IPS-11a (cell line): Measurements from ENCODE around the gene ADAMTS12.
"Not testable (repeated sequence)": the region's sequence is repeated elsewhere in the genome, so short reads cannot be mapped to it uniquely, and the experiment has no call there.

ENCODE experiments used
- H3K4me3 ChIP-seq: one replicate; pipeline ENCODE4 v1.5.1; 2013; ENCODE audit warnings: low read depth, low read length, control low read depth

The ADAMTS12 gene

DNA sequence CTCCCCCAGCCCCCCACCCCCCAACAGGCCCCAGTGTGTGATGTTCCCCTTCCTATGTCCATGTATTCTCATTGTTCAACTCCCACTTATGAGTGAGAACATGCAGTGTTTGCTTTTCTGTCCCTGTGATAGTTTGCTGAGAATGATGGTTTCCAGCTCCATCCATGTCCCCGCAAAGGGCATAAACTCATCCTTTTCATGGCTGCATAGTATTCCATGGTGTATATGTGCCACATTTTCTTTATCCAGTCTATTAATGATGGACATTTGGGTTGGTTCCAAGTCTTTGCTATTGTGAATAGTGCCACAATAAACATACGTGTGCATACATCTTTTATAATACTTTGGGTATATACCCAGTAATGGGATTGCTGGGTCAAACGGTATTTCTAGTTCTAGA is 23.1 kb upstream of the ADAMTS12 start:
- not testable (repeated sequence) for H3K4me3 ChIP-seq

DNA sequence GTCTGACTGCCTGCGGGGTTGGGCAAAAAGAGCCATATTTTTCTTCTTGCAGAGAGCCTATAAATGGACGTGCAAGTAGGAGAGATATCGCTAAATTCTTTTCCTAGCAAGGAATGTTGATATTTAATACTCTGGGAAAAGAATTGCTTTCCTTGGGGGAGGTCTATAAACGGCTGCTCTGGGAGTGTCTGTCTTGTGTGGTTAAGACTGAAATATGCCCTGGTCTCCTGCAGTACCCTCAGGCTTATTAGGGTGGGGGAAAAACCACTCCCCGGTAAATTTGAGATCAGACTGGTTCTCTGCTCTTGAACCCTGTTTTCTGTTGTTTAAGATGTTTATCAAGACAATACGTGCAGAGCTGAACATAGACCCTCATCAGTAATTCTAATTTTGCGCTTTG is 14.5 kb upstream of the ADAMTS12 start:
- not testable (repeated sequence) for H3K4me3 ChIP-seq

DNA sequence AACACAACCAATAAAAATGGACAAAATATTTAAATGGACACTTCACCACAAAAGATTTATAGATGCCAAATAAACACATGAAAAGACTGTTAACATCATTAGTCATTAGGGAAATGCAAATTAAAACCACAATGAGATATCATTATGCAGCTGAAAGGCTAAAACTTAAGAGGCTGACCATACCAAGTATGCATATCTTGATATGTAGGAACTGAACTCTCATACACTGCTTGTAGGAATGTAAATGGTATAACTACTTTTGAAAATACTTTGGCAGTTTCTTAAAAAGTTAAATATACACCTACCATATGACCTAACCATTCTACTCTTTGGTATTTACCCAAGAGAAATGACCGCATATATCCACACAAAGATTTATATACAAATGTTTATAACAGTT is 13.6 kb upstream of the ADAMTS12 start:
- H3K4me3 ChIP-seq = no peak overlapping the region

DNA sequence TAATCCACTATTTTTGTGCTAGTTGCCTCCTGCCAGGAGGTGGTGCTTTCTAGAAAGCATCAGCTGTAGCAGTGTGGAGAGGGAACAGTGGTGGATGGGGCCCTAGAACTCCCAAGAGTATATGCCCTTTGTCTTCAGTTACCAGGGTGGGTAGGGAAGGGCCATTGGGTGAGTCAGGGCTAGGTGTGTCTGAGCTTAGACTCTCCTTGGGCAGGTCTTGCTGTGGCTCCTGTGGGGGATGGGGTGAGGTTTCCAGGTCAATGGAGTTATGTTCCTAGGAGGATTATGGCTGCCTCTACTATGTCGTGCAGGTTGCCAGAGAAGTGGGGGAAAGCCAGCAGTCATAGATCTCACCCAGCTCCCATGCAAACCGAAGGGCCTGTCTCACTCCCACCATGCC is 11.3 kb upstream of the ADAMTS12 start:
- H3K4me3 ChIP-seq = no peak overlapping the region

DNA sequence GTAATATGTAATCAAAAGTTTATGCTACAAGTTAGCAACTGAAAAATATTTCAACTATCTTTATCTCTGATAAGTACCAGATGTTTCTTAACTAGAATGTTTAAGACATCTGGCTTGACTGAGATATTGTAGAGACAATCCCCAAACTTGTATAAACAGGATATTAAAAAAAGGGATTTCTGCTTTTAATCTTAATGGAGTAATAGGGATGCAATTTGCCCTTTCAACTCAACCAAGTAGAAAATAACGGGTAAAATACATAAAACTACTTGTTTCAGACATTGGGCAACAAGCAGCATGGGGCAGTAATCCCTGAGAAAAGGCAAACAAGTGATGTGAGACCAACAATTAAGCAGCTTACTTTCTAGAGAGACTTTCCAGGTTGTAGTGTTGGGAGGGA is 9.4 kb upstream of the ADAMTS12 start:
- H3K4me3 ChIP-seq = no peak overlapping the region

DNA sequence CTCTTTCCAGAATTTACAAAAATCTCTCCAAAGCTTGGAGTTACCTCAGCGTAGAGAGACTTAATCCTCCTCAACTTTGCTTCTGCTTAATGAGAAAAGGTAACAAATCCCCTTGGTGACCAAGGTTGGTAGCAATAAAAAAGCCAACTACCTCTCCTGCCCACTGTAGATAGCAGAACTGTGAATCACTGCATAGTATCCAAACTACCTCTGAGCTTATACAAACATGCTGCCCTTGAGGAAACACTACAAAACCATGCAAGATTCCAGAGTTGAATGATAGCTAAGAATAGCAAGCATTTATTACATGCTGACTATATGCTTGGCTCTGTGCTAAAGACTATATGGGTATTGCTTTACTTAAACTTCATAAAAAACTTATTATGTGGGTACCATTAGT is 2.8 kb upstream of the ADAMTS12 start:
- no peak overlapping the region for H3K4me3 ChIP-seq

DNA sequence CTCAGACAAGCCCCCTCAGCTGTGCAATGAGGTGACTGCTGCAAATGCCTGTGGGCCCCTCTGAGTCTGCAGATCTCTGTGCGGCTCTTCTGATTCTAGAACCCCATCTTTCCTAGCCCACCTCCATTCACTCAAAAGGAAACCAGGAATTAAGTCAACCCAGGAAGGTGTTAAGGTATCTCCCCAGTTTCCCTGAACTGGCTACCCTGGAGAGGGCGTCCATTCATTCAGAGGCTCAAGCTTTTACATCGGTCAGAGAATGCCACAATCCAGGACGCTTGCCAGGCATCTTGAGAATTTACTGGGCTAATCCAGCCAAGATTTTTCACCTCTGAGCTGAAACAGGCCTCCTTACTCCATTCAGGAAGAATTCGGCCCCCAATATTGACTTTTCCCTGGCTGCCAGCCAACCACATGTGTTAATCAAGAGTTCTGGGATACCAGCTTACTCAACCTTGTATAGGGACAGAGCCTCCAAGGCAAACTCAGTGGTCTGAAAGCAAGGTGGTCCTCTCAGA is 889 bp upstream of the ADAMTS12 start:
- peak overlapping the region; percentile 35 for H3K4me3 ChIP-seq

DNA sequence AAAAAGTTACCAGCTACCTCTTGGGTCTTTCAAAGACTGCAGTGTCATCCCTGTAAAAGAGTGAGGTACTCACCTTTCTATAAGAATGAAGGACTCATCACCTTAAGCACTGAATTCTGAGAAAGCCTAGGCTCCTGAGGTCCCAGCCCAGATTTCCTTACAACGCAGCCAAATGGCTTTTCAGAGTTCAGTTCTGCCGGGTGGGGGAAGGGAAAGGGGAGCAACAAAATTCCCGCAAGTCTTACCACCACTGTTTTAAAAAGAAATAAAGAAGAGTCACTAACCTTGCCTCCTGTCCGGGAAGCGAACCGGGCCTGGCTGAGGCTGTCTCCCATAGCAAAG is 373 bp downstream of the ADAMTS12 start:
- H3K4me3 ChIP-seq = peak overlapping the region; percentile 52

DNA sequence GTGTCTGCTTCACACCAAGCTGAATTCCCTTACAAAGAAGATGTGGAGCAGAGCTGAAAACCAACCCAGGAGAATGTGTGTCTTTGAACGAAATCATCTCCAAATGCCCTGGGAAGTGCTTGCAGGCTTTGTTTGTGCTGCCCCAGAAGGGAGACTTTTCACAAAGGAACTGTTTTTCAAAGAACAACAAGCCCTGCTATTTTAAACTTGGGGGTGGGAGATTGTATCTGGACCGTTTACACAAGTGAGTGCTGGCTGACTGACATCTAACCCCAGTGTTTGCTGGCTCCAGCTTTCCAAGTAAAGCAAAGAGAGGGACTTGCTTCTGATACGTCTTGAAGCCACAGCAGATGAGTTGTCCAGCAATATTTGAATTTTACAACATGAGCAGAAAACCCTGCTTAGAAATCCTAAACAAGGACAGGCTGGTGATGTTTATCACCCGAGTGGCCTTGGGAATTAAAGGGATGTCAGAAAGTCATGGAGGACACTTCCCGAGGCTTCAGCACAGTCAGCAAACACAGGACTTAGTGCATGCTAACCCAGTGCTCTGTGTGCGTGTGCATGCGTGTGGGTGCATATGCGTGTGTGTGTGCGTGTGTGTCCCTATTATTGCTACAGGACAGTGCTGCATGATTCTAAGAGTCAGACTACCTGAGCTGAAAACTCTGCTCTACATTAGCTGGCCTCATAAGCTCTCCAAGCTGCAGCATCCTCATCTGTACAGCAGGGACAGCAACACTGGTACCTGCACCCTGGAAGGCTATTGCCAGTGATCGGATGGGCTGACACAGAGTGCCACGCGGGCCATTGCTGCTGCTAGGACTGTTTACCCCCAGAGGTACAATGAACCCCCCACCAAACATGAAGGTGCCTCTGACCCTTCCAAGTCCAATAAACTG is 1.4 kb downstream of the ADAMTS12 start:
- peak overlapping the region; percentile 52 for H3K4me3 ChIP-seq

DNA sequence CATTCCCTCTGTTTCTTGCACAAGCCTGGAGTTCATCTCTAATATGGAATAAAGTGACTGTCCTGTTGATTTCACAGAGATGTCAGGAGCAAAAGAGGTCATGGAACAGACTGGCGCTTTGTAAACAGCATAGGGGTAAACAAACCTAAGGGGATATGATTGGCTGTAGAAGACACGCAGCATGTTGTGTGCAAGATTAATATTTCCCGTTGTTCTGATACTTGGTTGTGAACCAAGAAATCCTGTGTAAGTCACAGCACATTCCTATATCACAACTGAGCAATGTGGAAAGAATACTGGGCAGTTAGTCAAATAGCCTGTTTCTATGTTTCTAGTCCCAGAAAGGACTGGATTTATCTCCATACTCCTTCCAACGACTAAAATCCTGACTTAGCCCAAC is 3.2 kb downstream of the ADAMTS12 start:
- H3K4me3 ChIP-seq = no peak overlapping the region

DNA sequence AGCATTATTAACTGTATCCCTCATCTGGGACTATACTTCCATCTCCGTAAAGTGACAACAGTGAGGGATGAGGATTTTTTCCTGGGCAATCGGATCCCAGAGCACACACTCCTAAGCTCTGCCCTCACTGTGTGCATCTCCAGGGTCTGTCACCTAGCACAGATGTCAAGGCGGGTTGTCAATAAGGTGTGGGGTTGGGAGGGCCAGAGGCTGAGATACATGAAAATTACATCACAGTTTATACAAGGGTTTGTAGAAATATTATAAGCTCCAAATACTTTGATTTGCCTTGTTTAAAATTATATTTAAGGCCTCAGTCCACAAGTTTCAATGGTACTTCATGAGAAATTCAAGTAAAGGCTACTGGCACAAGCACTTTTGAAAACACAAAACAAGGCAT is 4.5 kb downstream of the ADAMTS12 start:
- H3K4me3 ChIP-seq = no peak overlapping the region

DNA sequence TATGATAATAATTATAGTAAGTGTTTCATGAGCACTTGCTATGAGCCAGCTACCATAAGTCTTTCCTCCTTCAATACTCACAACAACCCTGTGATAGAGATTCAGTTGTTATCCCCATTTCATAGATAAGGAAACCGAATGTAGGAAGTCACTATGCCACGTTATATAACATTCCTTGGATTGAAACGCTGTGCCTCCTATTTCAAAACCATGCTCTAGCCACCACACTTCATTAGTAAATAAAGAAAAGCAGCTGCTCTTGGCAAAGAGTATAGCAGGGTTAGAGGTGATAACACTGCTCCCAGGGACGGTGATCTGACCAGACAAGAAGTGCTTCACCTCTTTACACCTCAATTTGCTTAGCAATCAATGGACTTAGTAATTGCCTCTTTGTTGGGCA is 5.5 kb downstream of the ADAMTS12 start:
- no peak overlapping the region for H3K4me3 ChIP-seq

DNA sequence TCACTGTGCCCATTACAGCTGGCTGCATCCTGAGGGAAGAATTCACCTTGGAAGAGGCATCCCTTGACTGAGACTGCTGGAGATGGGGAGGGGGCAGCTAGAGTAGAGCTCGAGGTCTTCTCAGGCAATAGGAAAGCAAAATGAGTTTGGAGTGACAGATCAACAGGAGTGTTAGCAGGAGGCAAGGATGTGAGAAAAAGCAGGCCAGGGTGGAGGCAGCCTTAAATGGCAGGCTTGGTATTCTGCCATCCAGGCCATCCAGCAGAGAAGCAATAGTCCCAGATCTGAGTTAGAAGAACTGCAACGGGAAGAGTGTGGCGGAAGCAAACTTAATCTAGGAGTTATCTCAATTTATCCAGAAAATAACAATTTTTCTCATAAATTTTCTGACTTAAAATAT is 6.1 kb downstream of the ADAMTS12 start:
- H3K4me3 ChIP-seq = no peak overlapping the region

DNA sequence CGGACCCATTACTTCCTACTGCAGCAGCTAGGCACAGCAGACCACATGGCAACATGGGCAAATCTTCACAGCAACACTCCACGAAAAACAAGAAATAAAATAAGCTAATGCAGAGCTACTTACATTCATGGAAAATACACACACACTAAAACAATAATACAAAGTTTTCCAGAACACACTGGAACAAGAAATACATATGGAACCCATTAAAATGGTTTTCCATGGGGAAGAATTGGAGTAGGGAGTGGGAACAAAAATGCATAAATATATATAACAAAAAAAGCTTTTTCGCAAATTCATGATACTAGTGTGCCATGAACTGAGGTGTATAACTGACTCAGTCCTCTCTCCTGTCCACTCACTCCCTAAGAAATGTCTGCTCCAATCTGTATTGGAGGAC is 8.3 kb downstream of the ADAMTS12 start:
- no peak overlapping the region for H3K4me3 ChIP-seq

DNA sequence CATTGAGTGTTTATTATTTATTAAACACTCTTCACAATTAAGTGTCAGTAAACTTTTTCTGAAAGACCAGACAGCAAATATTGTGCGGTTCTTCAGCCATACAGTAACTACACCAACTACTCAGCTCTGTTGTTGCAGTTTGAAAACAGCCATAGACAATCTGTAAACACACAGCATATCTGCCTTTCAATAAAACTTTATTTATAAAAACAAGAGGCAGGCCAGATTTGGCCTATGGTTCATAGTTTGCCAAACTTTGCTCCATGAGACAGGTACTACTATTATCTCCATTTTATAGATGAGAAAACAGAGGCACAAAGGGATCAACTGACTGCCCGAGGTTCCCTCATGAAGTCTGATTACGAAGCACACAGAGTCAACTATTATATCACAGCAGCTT is 11.5 kb downstream of the ADAMTS12 start:
- no peak overlapping the region for H3K4me3 ChIP-seq

DNA sequence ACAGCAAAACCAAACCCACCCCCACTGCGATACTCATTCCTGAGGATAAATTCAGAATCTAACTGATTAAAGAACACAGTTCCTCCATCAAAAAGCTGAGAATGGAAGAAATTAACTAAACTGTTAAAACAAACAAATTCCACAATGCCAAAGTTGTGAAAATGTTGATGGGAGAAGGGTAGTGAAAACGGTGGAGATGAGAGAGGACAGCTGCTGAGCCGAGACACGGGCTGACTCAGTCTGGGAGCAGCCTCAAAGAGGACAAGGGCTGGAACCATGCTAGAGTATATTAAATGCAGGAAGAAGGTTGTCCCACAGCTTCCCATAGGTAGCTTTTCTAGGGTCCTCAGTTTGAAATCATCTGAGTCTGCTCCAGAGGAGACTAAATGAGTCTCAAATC is 14.3 kb downstream of the ADAMTS12 start:
- H3K4me3 ChIP-seq = no peak overlapping the region

DNA sequence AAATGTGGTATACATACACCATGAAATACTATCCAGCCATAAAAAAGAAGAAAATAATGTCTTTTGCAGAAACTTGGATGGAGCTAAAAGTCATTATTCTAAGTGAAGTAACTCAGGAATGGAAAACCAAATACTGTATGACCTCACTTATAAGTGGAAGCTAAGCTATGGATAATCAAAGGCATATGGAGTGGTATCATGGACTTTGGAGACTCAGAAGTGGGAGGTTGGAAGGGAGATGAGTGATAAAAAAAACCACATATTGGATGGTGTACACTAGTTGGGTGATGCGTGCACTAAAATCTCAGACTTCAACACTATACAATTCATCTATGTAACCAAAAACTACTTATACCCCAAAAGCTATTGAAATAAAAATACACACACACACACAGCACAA is 24.5 kb downstream of the ADAMTS12 start:
- H3K4me3 ChIP-seq = no peak overlapping the region

DNA sequence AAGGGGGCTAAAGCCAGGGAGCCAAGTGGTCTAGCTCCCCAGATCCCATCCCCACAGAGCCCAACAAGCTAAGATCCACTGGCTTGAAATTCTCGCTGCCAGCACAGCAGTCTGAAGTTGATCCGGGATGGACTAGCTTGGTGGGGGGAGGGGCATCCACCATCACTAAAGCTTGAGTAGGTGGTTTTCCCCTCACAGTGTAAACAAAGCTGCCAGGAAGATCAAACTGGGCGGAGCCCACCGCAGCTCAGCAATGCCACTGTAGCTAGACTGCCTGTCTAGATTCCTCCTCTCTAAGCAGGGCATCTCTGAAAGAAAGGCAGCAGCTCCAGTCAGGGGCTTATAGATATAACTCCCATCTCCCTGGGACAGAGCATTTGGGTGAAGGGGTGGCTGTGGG is 32.6 kb downstream of the ADAMTS12 start:
- not testable (repeated sequence) for H3K4me3 ChIP-seq

DNA sequence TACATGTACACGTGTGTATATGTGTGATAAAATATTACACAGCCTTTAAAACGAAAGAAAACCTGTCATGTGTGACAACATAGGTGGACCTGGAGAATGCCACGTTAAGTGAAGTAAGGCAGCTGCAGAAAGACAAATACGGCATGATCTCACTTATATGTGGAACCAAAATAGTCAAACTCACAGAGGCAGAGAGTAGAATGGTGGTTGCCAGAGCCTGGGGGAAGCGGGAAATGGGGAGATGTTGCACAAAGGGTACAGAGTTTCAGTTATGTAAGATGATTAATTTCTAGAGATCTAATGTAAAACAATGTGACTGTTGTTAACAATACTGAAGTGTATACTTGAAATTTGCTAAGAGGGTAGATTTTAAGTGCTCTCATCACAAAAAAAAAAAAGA is 34.8 kb downstream of the ADAMTS12 start:
- no peak overlapping the region for H3K4me3 ChIP-seq

DNA sequence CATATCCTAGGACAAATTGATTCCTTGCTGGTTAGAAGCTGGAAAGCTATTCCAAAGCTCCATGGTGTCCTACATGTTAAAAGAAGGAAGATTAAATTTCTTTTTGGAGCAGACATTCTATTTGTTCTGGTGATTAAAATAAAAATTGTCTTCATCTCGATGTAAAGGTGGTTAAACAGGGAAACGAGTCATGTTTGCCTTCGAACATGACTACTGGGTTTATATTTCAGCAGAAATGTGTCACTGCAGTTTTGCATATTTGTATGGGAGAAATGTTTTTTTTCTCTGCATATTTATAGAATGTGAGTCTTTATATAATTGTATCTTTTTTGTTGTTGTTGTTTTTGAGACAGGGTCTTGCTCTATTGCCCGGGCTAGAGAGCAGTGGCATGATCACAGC is 36.4 kb downstream of the ADAMTS12 start:
- H3K4me3 ChIP-seq = no peak overlapping the region

DNA sequence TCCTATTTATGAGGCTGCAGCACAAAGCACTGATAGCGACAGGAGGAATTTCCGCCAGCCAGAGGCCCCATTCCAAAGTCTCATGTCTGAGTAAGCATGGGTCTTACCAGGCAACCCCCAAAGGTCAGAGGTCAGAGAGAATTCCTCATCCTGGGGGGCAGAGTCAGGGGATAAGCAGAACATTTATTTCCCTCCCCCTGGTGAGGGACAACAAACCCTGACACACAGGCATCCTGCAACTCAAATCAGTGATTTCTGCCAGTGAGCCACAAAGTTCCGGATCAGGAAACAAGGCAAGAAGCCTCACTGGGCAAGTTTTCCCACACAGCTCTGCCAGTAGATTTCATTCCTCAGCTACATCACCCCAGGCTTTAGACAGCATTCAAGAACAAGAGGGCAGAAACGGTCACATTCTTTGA is 37.0 kb downstream of the ADAMTS12 start:
- H3K4me3 ChIP-seq = no peak overlapping the region

DNA sequence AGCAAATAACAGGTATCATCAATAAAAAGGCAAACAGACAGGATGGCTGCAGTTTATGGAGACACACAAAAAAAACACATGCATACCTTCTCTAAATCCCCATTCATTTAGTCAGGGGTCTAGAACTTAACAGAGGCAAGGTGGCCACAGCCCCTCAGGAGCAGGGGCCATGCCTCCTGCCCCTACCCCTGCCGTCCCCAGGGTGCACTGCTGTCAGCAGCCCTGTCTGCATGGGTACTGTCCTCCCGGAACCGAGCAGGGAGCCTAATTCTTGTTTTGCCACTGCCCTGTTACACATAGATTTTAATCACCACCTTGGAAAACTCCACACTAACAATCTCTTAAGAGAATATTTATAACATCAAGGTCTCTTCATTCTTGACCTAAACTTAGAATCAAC is 39.0 kb downstream of the ADAMTS12 start:
- H3K4me3 ChIP-seq = no peak overlapping the region

DNA sequence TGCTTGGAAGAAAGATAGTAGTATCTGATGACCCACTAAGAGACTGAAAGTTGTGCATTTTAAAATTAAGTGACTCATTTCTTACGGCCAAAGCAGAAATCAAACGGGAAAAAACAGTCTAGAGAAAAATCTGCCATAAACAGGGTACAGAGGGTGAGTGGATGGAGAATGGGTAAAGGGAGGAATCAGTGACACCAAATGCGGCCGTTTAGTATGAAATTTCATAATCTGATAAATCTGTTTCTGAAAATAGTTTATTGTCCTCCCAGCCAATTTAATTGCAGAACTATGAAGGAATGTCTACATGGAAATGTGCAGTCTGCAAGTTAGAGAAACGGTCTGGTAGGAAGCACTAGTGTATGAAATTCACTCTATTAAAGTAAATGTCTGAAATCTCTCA is 39.5 kb downstream of the ADAMTS12 start:
- no peak overlapping the region for H3K4me3 ChIP-seq
